CD8-positive, alpha-beta memory T cell (primary cell): ENCODE measurements around the gene FFAR4. TPM values are rescaled to one million over a fixed set of nuclear protein-coding genes. Genes with fewer than 3 reads are reported as not detected.
A peak's percentile ranks its signal among the peaks of the same experiment; 100 is the strongest.

Source experiments
- CTCF ChIA-PET: fragments of 350-600 bp; sonication (Branson Sonifier 250); formaldehyde crosslinking; loops from one replicate; lab custom pipeline; 2021; ENCODE audit warnings: antibody characterized with exemption; lab: Charles Lee
- POLR2A ChIA-PET: fragments of 350-600 bp; sonication (Branson Sonifier 250); formaldehyde crosslinking; loops from one replicate; lab custom pipeline; 2021; ENCODE audit warnings: antibody characterized with exemption; lab: Charles Lee
- DNase-seq, 5 donors: peaks; one replicate each; pipeline versions ENCODE4 v3.0.0 to v3.0.0-alpha.2; 2020 to 2022; ENCODE audit warnings: mixed read lengths in 1 of 5
- H3K27ac ChIP-seq: one replicate; pipeline ENCODE4 v1.7.0; 2013; ENCODE audit warnings: low read depth, mild to moderate bottlenecking, low read length, moderate library complexity
- H3K27me3 ChIP-seq: 2 replicates; pipeline ENCODE4 v1.7.0; 2013; ENCODE audit warnings: low read length, mild to moderate bottlenecking; ENCODE audit not compliant: insufficient read depth, poor library complexity, severe bottlenecking
- H3K36me3 ChIP-seq: 2 replicates; pipeline ENCODE4 v1.7.0; 2013; ENCODE audit warnings: mild to moderate bottlenecking, low read length, moderate library complexity; ENCODE audit not compliant: insufficient read depth
- H3K4me1 ChIP-seq: 2 replicates; pipeline ENCODE4 v1.7.0; 2013; ENCODE audit warnings: mild to moderate bottlenecking, low read length, moderate library complexity; ENCODE audit not compliant: insufficient read depth
- H3K4me3 ChIP-seq: 2 replicates; pipeline ENCODE4 v1.7.0; 2013; ENCODE audit warnings: mild to moderate bottlenecking, low read length
- H3K9me3 ChIP-seq: 2 replicates; pipeline ENCODE4 v1.7.0; 2013; ENCODE audit warnings: mild to moderate bottlenecking, low read length
- H3K27ac Mint-ChIP-seq, 8 donors: one replicate each; pipeline ENCODE4 v1.8.0; 2020 to 2021; ENCODE audit warnings: mixed read lengths in 8 of 8, mild to moderate bottlenecking in 6 of 8, inconsistent platforms in 3 of 8, moderate library complexity in 3 of 8
- H3K27me3 Mint-ChIP-seq, 2 donors: one replicate each; pipeline ENCODE4 v1.8.0; 2020 to 2021; ENCODE audit warnings: mixed read lengths in 2 of 2, mild to moderate bottlenecking in 1 of 2, moderate library complexity in 1 of 2
- H3K36me3 Mint-ChIP-seq, 3 donors: one replicate each; pipeline ENCODE4 v1.8.0; 2020 to 2021; ENCODE audit warnings: mixed read lengths in 3 of 3, inconsistent platforms in 1 of 3, mild to moderate bottlenecking in 1 of 3
- H3K4me1 Mint-ChIP-seq, 3 donors: one replicate each; pipeline ENCODE4 v1.8.0; 2020 to 2021; ENCODE audit warnings: mixed read lengths in 3 of 3, inconsistent platforms in 1 of 3, mild to moderate bottlenecking in 1 of 3
- H3K4me3 Mint-ChIP-seq, 7 donors: one replicate each; pipeline ENCODE4 v1.8.0; 2020 to 2021; ENCODE audit warnings: mixed read lengths in 7 of 7, mild to moderate bottlenecking in 6 of 7, moderate library complexity in 4 of 7, inconsistent platforms in 2 of 7
- H3K9me3 Mint-ChIP-seq, 5 donors: one replicate each; pipeline ENCODE4 v1.8.0; 2020 to 2022; ENCODE audit warnings: mixed read lengths in 5 of 5, mild to moderate bottlenecking in 3 of 5, moderate library complexity in 2 of 5, inconsistent platforms in 1 of 5
- polyA plus RNA-seq: library from polyadenylated mRNA; unstranded; fragments of 300-500 nt; fragmentation: Illumina TruSeq; gene quantifications from one replicate; pipeline ENCODE4 v1.2.3, GENCODE V29; 2021
- total RNA-seq, 2 experiments: library from RNA; stranded (reverse); gene quantifications; one replicate each; pipeline ENCODE4 v1.2.3, GENCODE V29; 2021

The FFAR4 gene
- total and polyA plus RNA-seq, 3 experiments from 2014 or later = not detected

GRCh38 chr10:93547522-93547921 is 18.9 kb upstream of the FFAR4 start:
- Mint-ChIP-seq H3K4me3 (no peak overlapping the region), H3K27me3 (peaks cover 4 to 9% of the 10 kb centered on the region in 2 donors), H3K36me3 (no peaks in the 10 kb centered on the region), H3K9me3 (no peaks in the 10 kb centered on the region), H3K4me1 (peaks cover 0 to under 1% (median 0%) of the 10 kb centered on the region in 3 donors), H3K27ac (no peak overlapping the region)
- H3K9me3 ChIP-seq = no peaks in the 10 kb centered on the region
- H3K4me1 ChIP-seq = no peaks in the 10 kb centered on the region
- H3K4me3 ChIP-seq = no peak overlapping the region
- ChIA-PET CTCF (no interaction called here), POLR2A (no interaction called here)
- DNase-seq = no peak
- H3K27me3 ChIP-seq = no peaks in the 10 kb centered on the region
- H3K27ac ChIP-seq = no peak overlapping the region
- H3K36me3 ChIP-seq = no peaks in the 10 kb centered on the region

- Mint-ChIP-seq H3K9me3 (no peaks in the 10 kb centered on the region), H3K4me3 (no peak overlapping the region), H3K27ac (no peak overlapping the region), H3K27me3 (peaks cover 4 to 12% of the 10 kb centered on the region in 2 donors), H3K4me1 (no peaks in the 10 kb centered on the region), H3K36me3 (no peaks in the 10 kb centered on the region)
- H3K4me1 ChIP-seq = no peaks in the 10 kb centered on the region
- H3K36me3 ChIP-seq = no peaks in the 10 kb centered on the region
- H3K9me3 ChIP-seq = no peaks in the 10 kb centered on the region
- H3K4me3 ChIP-seq = no peak overlapping the region
- DNase-seq = no peak
- POLR2A ChIA-PET = no interaction called here
- H3K27me3 ChIP-seq = no peaks in the 10 kb centered on the region
- CTCF ChIA-PET = no interaction called here
- H3K27ac ChIP-seq = no peak overlapping the region
Measured at GRCh38 chr10:93548376-93549071, 17.9 kb upstream of the FFAR4 start.

GRCh38 chr10:93550606-93551005 is 15.9 kb upstream of the FFAR4 start:
- H3K9me3 Mint-ChIP-seq = no peaks in the 10 kb centered on the region
- H3K4me3 Mint-ChIP-seq = no peak overlapping the region
- POLR2A ChIA-PET = no interaction called here
- H3K27me3 ChIP-seq = no peaks in the 10 kb centered on the region
- H3K27me3 Mint-ChIP-seq = peaks cover 8 to 25% of the 10 kb centered on the region in 2 donors
- no peak overlapping the region for H3K4me3 ChIP-seq
- no peak overlapping the region for H3K27ac Mint-ChIP-seq
- no peaks in the 10 kb centered on the region for H3K36me3 Mint-ChIP-seq
- H3K36me3 ChIP-seq = no peaks in the 10 kb centered on the region
- no peak for DNase-seq
- H3K4me1 Mint-ChIP-seq = no peaks in the 10 kb centered on the region
- no peaks in the 10 kb centered on the region for H3K4me1 ChIP-seq
- no peak overlapping the region for H3K27ac ChIP-seq
- H3K9me3 ChIP-seq = no peaks in the 10 kb centered on the region
- CTCF ChIA-PET = no interaction called here

GRCh38 chr10:93552780-93553179 is 13.7 kb upstream of the FFAR4 start:
- POLR2A ChIA-PET = no interaction called here
- Histone ChIP-seq H3K4me3 (no peak overlapping the region), H3K36me3 (no peaks in the 10 kb centered on the region), H3K27ac (no peak overlapping the region), H3K27me3 (no peaks in the 10 kb centered on the region), H3K4me1 (no peaks in the 10 kb centered on the region), H3K9me3 (no peaks in the 10 kb centered on the region)
- no peak overlapping the region for H3K4me3 Mint-ChIP-seq
- no peaks in the 10 kb centered on the region for H3K4me1 Mint-ChIP-seq
- H3K27me3 Mint-ChIP-seq = peaks cover 9 to 24% of the 10 kb centered on the region in 2 donors
- CTCF ChIA-PET = interaction anchor here (1.0 to 1.2 kb wide), 2 partner anchors 9 to 25 kb away, joined by 3 read pairs; no protein-coding TSS in a partner anchor
- DNase-seq = no peak
- no peak overlapping the region for H3K27ac Mint-ChIP-seq
- no peaks in the 10 kb centered on the region for H3K36me3 Mint-ChIP-seq
- H3K9me3 Mint-ChIP-seq = no peaks in the 10 kb centered on the region

- Mint-ChIP-seq H3K9me3 (no peaks in the 10 kb centered on the region), H3K27me3 (peaks cover 10 to 21% of the 10 kb centered on the region in 2 donors), H3K36me3 (no peaks in the 10 kb centered on the region), H3K4me3 (no peak overlapping the region), H3K27ac (no peak overlapping the region), H3K4me1 (no peaks in the 10 kb centered on the region)
- CTCF ChIA-PET = interaction anchor here (1.0 to 1.7 kb wide), 3 partner anchors 24 to 367 kb away, joined by 3 to 6 read pairs (median 3); no protein-coding TSS in a partner anchor
- no peak for DNase-seq
- no peak overlapping the region for H3K4me3 ChIP-seq
- no peaks in the 10 kb centered on the region for H3K36me3 ChIP-seq
- H3K27me3 ChIP-seq = no peaks in the 10 kb centered on the region
- POLR2A ChIA-PET = no interaction called here
- no peaks in the 10 kb centered on the region for H3K9me3 ChIP-seq
- H3K4me1 ChIP-seq = no peaks in the 10 kb centered on the region
- H3K27ac ChIP-seq = no peak overlapping the region
Measured at GRCh38 chr10:93553482-93554315, 12.8 kb upstream of the FFAR4 start.

- Histone ChIP-seq H3K27ac (no peak overlapping the region), H3K36me3 (no peaks in the 10 kb centered on the region), H3K4me3 (no peak overlapping the region), H3K27me3 (no peaks in the 10 kb centered on the region), H3K9me3 (no peaks in the 10 kb centered on the region), H3K4me1 (no peaks in the 10 kb centered on the region)
- H3K4me1 Mint-ChIP-seq = no peaks in the 10 kb centered on the region
- peaks cover 10 to 21% of the 10 kb centered on the region in 2 donors for H3K27me3 Mint-ChIP-seq
- no peak for DNase-seq
- CTCF ChIA-PET = interaction anchor here (0.9 to 1.7 kb wide), 4 partner anchors 12 to 366 kb away, joined by 3 to 6 read pairs (median 4); no protein-coding TSS in a partner anchor
- no peak overlapping the region for H3K4me3 Mint-ChIP-seq
- H3K9me3 Mint-ChIP-seq = no peaks in the 10 kb centered on the region
- peak overlapping the region in 1 of 8 donors; percentile 52 for H3K27ac Mint-ChIP-seq
- POLR2A ChIA-PET = no interaction called here
- no peaks in the 10 kb centered on the region for H3K36me3 Mint-ChIP-seq
Measured at GRCh38 chr10:93554316-93554663, 12.2 kb upstream of the FFAR4 start.

- H3K27ac ChIP-seq = no peak overlapping the region
- Mint-ChIP-seq H3K36me3 (no peaks in the 10 kb centered on the region), H3K9me3 (no peaks in the 10 kb centered on the region), H3K4me1 (no peaks in the 10 kb centered on the region), H3K4me3 (no peak overlapping the region), H3K27ac (no peak overlapping the region), H3K27me3 (peaks cover 12 to 27% of the 10 kb centered on the region in 2 donors)
- no peaks in the 10 kb centered on the region for H3K36me3 ChIP-seq
- no peak overlapping the region for H3K4me3 ChIP-seq
- no peaks in the 10 kb centered on the region for H3K27me3 ChIP-seq
- no peaks in the 10 kb centered on the region for H3K9me3 ChIP-seq
- H3K4me1 ChIP-seq = no peaks in the 10 kb centered on the region
- DNase-seq = no peak
- ChIA-PET CTCF (interaction anchor here (0.9 to 1.7 kb wide), 4 partner anchors 12 to 366 kb away, joined by 3 to 6 read pairs (median 4); no protein-coding TSS in a partner anchor), POLR2A (no interaction called here)
Measured at GRCh38 chr10:93554760-93555432, 11.6 kb upstream of the FFAR4 start.

- no peak overlapping the region for H3K4me3 Mint-ChIP-seq
- Histone ChIP-seq H3K4me1 (no peaks in the 10 kb centered on the region), H3K27ac (no peak overlapping the region), H3K4me3 (no peak overlapping the region), H3K9me3 (no peaks in the 10 kb centered on the region), H3K27me3 (no peaks in the 10 kb centered on the region), H3K36me3 (no peaks in the 10 kb centered on the region)
- DNase-seq = no peak
- H3K27ac Mint-ChIP-seq = peak overlapping the region in 1 of 8 donors; percentile 8
- ChIA-PET CTCF (no interaction called here), POLR2A (no interaction called here)
- peaks cover 15 to 40% of the 10 kb centered on the region in 2 donors for H3K27me3 Mint-ChIP-seq
- H3K9me3 Mint-ChIP-seq = no peaks in the 10 kb centered on the region
- no peaks in the 10 kb centered on the region for H3K36me3 Mint-ChIP-seq
- no peaks in the 10 kb centered on the region for H3K4me1 Mint-ChIP-seq
Measured at GRCh38 chr10:93559490-93559889, 7.0 kb upstream of the FFAR4 start.
